H4 (cell line): ENCODE measurements around the gene EXOC4. TPM values are rescaled to one million over a fixed set of nuclear protein-coding genes. Genes with fewer than 3 reads are reported as not detected.

ENCODE experiments used
- total RNA-seq: library from RNA; depleted of rRNA; stranded (reverse); fragments of >200 nt; shearing (Covaris generic); gene quantifications from 2 replicates; pipeline ENCODE4 v1.2.3, GENCODE V29; 2014; rRNA removed

The EXOC4 gene
- total RNA-seq, 1 experiment from 2014 or later, result 54.3 TPM

Other genes with a start within 250 kb of the EXOC4 start
- gene CHCHD3, start 171.0 kb upstream of the EXOC4 start, total RNA-seq, result 79.6 and 102 TPM in 2 replicates